LNCaP clone FGC (cell line): ENCODE measurements around the gene MBD6.

ENCODE experiments used
- DNase-seq: peaks from one replicate; pipeline ENCODE4 v3.0.0-alpha.2; 2011; ENCODE audit warnings: low read depth
- H3K4me3 ChIP-seq: 2 replicates; pipeline ENCODE4 v1.5.1; 2011; ENCODE audit warnings: mild to moderate bottlenecking, low read depth, low read length, control low read depth
- CTCF ChIP-seq: IDR thresholded peaks from 2 replicates; pipeline ENCODE4 v1.5.1; 2012; ENCODE audit warnings: mild to moderate bottlenecking; ENCODE audit not compliant: control insufficient read depth, insufficient read depth; ENCODE audit errors: extremely low read depth

MBD6 gene

GRCh38 chr12:57518920-57519795, 3.5 kb upstream of the MBD6 start:
- DNase-seq: no peak
- no peak for TF ChIP-seq CTCF
- H3K4me3 ChIP-seq: peak overlapping the region; percentile 93

GRCh38 chr12:57519796-57520052, 2.9 kb upstream of the MBD6 start:
- H3K4me3 ChIP-seq: peak overlapping the region; percentile 93
- peak; percentile 12; the same call in 1 of the 2 replicates for TF ChIP-seq CTCF
- DNase-seq: no peak

- TF ChIP-seq CTCF: no peak
- H3K4me3 ChIP-seq: peak within 1 kb of the TSS; percentile 93
- peak; percentile 92 for DNase-seq
These were observed 2.4 kb upstream of the MBD6 start, which contains the start of gene DDIT3 for GRCh38 chr12:57520053-57520818. Gene DDIT3 (minus strand): TSS chr12:57520514. CDS start chr12:57517406, 3,108 bp downstream.

GRCh38 chr12:57521525-57522010, 1.1 kb upstream of the MBD6 start:
- peak overlapping the region; percentile 90 for H3K4me3 ChIP-seq
- DNase-seq: no peak
- no peak for TF ChIP-seq CTCF

- TF ChIP-seq CTCF: no peak
- H3K4me3 ChIP-seq: peak overlapping the region; percentile 90
- DNase-seq: no peak
These were observed 472 bp downstream of the MBD6 start for GRCh38 chr12:57522887-57523705.

- TF ChIP-seq CTCF: no peak
- DNase-seq: no peak
- peak overlapping the region; percentile 90 for H3K4me3 ChIP-seq
These were observed 1.3 kb downstream of the MBD6 start for GRCh38 chr12:57523706-57524614.
